Panc1 (cell line): ENCODE results near the gene LRRK1. TPM values are rescaled to one million over a fixed set of nuclear protein-coding genes. Genes with fewer than 3 reads are reported as not detected.

Experiments used
- ATAC-seq: fragments of 200-7000 bp; cut with Tn5 transposase; 2 replicates; pipeline ENCODE4 v1.9.1; 2020; ENCODE audit warnings: mild to moderate bottlenecking, moderate library complexity
- BruUV-seq: library from RNA; stranded (reverse); fragments of 400-500 nt; replicated peaks from 2 replicates; lab custom pipeline; 2021; lab: Mats Ljungman, UMichigan
- CTCF ChIA-PET: fragments of 300-600 bp; sonication (Branson Sonifier 250); formaldehyde crosslinking; loops from one replicate; lab custom pipeline; 2022; ENCODE audit warnings: antibody characterized with exemption; lab: Charles Lee
- POLR2A ChIA-PET: fragments of 300-600 bp; sonication (Branson Sonifier 250); formaldehyde crosslinking; loops from one replicate; lab custom pipeline; 2022; ENCODE audit warnings: antibody characterized with exemption; lab: Charles Lee
- DNase-seq: peaks from one replicate; pipeline ENCODE4 v3.0.0-alpha.2; 2010; ENCODE audit warnings: low read depth, low spot score
- H3K27ac ChIP-seq: 2 replicates; pipeline ENCODE4 v1.5.1; 2011; ENCODE audit warnings: mild to moderate bottlenecking, low read length, inconsistent platforms
- H3K27me3 ChIP-seq: fragments of 200-500 bp; sonication (Bioruptor generic); 2 replicates; pipeline ENCODE4 v1.6.0; 2014; ENCODE audit warnings: low read length, inconsistent platforms; ENCODE audit not compliant: control insufficient read depth, insufficient read depth
- H3K36me3 ChIP-seq: fragments of 200-500 bp; sonication (Bioruptor generic); 2 replicates; pipeline ENCODE4 v1.5.1; 2014; ENCODE audit warnings: inconsistent platforms, mild to moderate bottlenecking, low read length, moderate library complexity; ENCODE audit not compliant: control insufficient read depth, insufficient read depth
- H3K4me1 ChIP-seq: 2 replicates; pipeline ENCODE4 v1.5.1; 2011; ENCODE audit warnings: inconsistent platforms, mild to moderate bottlenecking, low read length, moderate library complexity; ENCODE audit not compliant: control insufficient read depth, insufficient read depth
- H3K4me3 ChIP-seq, 2 experiments: 2 replicates each; pipeline ENCODE4 v1.5.1; 2011 to 2012; ENCODE audit warnings: low read depth in 2 of 2, low read length in 2 of 2, mild to moderate bottlenecking in 2 of 2, inconsistent platforms in 1 of 2, moderate library complexity in 1 of 2
- H3K9me3 ChIP-seq: fragments of 200-500 bp; sonication (Bioruptor generic); 2 replicates; pipeline ENCODE4 v1.5.1; 2014; ENCODE audit warnings: low read depth, mild to moderate bottlenecking, inconsistent platforms, low read length, moderate library complexity; ENCODE audit not compliant: control insufficient read depth, insufficient read depth
- CTCF ChIP-seq: fragments of 450-650 bp; IDR thresholded peaks from 2 replicates; pipeline ENCODE4 v1.5.1; 2017; ENCODE audit warnings: mild to moderate bottlenecking
- POLR2AphosphoS5 ChIP-seq: IDR thresholded peaks from 2 replicates; pipeline ENCODE4 v1.6.1; 2012; ENCODE audit warnings: mild to moderate bottlenecking, low read depth, low read length, moderate library complexity
- REST ChIP-seq, 2 experiments: IDR thresholded peaks; 2 replicates each; pipeline ENCODE4 v1.6.1; 2011 to 2012; ENCODE audit warnings: low read depth in 2 of 2, control low read depth in 1 of 2, low read length in 1 of 2, mild to moderate bottlenecking in 1 of 2, moderate library complexity in 1 of 2; ENCODE audit not compliant: insufficient read depth in 1 of 2
- SIN3A ChIP-seq: IDR thresholded peaks from 2 replicates; pipeline ENCODE4 v1.6.1; 2012; ENCODE audit warnings: low read depth, mild to moderate bottlenecking, low read length, moderate library complexity, borderline replicate concordance; ENCODE audit not compliant: insufficient read depth
- TCF7L2 ChIP-seq: IDR thresholded peaks from 2 replicates; pipeline ENCODE4 v1.6.1; 2011; ENCODE audit warnings: mild to moderate bottlenecking, low read depth, low read length, inconsistent platforms
- in situ Hi-C: cut with HindIII; loops from 2 replicates; pipeline ENCODE4 v1.10.0; 2016; ENCODE audit warnings: low sequenced_read_pairs, low pct_unique_long_range_greater_than_20kb
- intact Hi-C: fragments of 100-400 bp; cut with micrococcal nuclease; formaldehyde crosslinking; loops from one replicate; pipeline ENCODE4 v1.10.0; 2022; ENCODE audit not compliant: unreplicated experiment
- total RNA-seq: library from RNA; stranded (reverse); gene quantifications from one replicate; pipeline ENCODE4 v1.2.1, GENCODE V29; 2021; ENCODE audit not compliant: unreplicated experiment

Gene LRRK1
- total RNA-seq, 1 experiment from 2014 or later = 88.0 TPM

- ChIA-PET CTCF (no interaction called here), POLR2A (no interaction called here)
- Histone ChIP-seq H3K4me3 (no peak overlapping the region), H3K9me3 (no peaks in the 10 kb centered on the region), H3K27ac (no peak overlapping the region), H3K27me3 (no peaks in the 10 kb centered on the region), H3K4me1 (no peaks in the 10 kb centered on the region), H3K36me3 (peaks cover 3% of the 10 kb centered on the region)
- intact Hi-C loops (no loop called here), in situ Hi-C loops (no loop called here)
- ATAC-seq (no peak), DNase-seq (no peak)
- no TSS peak for BruUV-seq
- no peak for TF ChIP-seq SIN3A
- TF ChIP-seq REST (IDR thresholded peaks at IDR 0.05; ENCODE audit: insufficient read depth in 1 of 2, low read depth in 2 of 2, low read length in 1 of 2) = no peak
- no peak for TF ChIP-seq TCF7L2
- no peak for TF ChIP-seq CTCF
- no peak for TF ChIP-seq POLR2AphosphoS5
Measured at GRCh38 chr15:101062471-101063171, 143.5 kb downstream of the LRRK1 start.

- CTCF ChIA-PET = no interaction called here
- intact Hi-C loops (no loop called here), in situ Hi-C loops (no loop called here)
- no TSS peak for BruUV-seq
- Histone ChIP-seq H3K4me3 (no peak overlapping the region), H3K9me3 (no peaks in the 10 kb centered on the region), H3K27me3 (no peaks in the 10 kb centered on the region), H3K36me3 (peaks cover 3% of the 10 kb centered on the region), H3K4me1 (no peaks in the 10 kb centered on the region), H3K27ac (no peak overlapping the region)
- ATAC-seq = no peak
- DNase-seq = no peak
- POLR2A ChIA-PET = no interaction called here
- no peak for TF ChIP-seq POLR2AphosphoS5
- no peak for TF ChIP-seq SIN3A
- no peak for TF ChIP-seq REST (IDR thresholded peaks at IDR 0.05; ENCODE audit: insufficient read depth in 1 of 2, low read depth in 2 of 2, low read length in 1 of 2)
- no peak for TF ChIP-seq TCF7L2
- TF ChIP-seq CTCF = no peak
Measured at GRCh38 chr15:101063212-101063611, 144.1 kb downstream of the LRRK1 start.
